Measurements from ENCODE around the gene CDH2. TPM values are rescaled to one million over a fixed set of nuclear protein-coding genes. Genes with fewer than 3 reads are reported as not detected.

The CDH2 gene
- total RNA-seq, 1 donor from 2014 or later, result 234 TPM

GRCh38 chr18:28086670-28087552, 90.0 kb downstream of the CDH2 start:
- Mint-ChIP-seq H3K9me3 (no peaks in the 10 kb centered on the region), H3K27me3 (ENCODE audit: low read depth) (no peaks in the 10 kb centered on the region), H3K4me1 (peaks cover 79% of the 10 kb centered on the region), H3K36me3 (ENCODE audit: low read depth) (no peaks in the 10 kb centered on the region), H3K27ac (ENCODE audit: unreplicated experiment) (peak overlapping the region; percentile 96), H3K4me3 (peak overlapping the region; percentile 54)
- no peak for TF ChIP-seq CTCF (conservative IDR thresholded peaks at IDR 0.05)
- DNase-seq (ENCODE audit: low read depth, low spot score), result no peak

GRCh38 chr18:28081516-28081915, 95.4 kb downstream of the CDH2 start:
- Mint-ChIP-seq H3K36me3 (ENCODE audit: low read depth) (no peaks in the 10 kb centered on the region), H3K27me3 (ENCODE audit: low read depth) (no peaks in the 10 kb centered on the region), H3K9me3 (no peaks in the 10 kb centered on the region), H3K4me3 (no peak overlapping the region), H3K4me1 (peaks cover 78% of the 10 kb centered on the region), H3K27ac (ENCODE audit: unreplicated experiment) (no peak overlapping the region)
- TF ChIP-seq CTCF (conservative IDR thresholded peaks at IDR 0.05), result no peak
- no peak for DNase-seq (ENCODE audit: low read depth, low spot score)

DNA sequence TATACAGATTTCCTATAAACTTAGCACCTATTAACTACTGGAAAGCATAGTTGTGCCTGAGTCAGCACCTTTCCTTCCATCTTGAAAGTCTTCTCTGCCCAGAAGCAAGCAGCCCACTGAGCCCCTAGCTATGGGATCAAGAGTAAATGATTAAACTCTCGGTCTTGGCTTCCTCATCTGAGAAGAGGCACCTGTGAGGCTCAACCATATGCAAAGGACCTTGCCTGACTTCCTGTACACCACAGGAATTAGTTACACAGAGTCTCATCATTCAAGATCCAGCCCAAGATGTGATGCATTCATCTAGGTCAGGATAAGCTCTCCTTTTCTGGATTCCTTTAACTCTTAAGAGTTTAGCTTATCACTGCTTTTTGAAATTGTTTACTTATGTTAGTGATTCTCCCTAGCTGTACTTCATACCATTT, 96.0 kb downstream of the CDH2 start:
- Mint-ChIP-seq H3K36me3 (ENCODE audit: low read depth) (no peaks in the 10 kb centered on the region), H3K4me3 (no peak overlapping the region), H3K27me3 (ENCODE audit: low read depth) (no peaks in the 10 kb centered on the region), H3K9me3 (no peaks in the 10 kb centered on the region), H3K27ac (ENCODE audit: unreplicated experiment) (no peak overlapping the region), H3K4me1 (peaks cover 76% of the 10 kb centered on the region)
- DNase-seq (ENCODE audit: low read depth, low spot score), result no peak
- no peak for TF ChIP-seq CTCF (conservative IDR thresholded peaks at IDR 0.05)

GRCh38 chr18:28079883-28080282, 97.0 kb downstream of the CDH2 start:
- Mint-ChIP-seq H3K36me3 (ENCODE audit: low read depth) (no peaks in the 10 kb centered on the region), H3K27me3 (ENCODE audit: low read depth) (no peaks in the 10 kb centered on the region), H3K4me1 (peaks cover 73% of the 10 kb centered on the region), H3K9me3 (no peaks in the 10 kb centered on the region), H3K4me3 (no peak overlapping the region), H3K27ac (ENCODE audit: unreplicated experiment) (no peak overlapping the region)
- no peak for DNase-seq (ENCODE audit: low read depth, low spot score)
- TF ChIP-seq CTCF (conservative IDR thresholded peaks at IDR 0.05), result no peak

DNA sequence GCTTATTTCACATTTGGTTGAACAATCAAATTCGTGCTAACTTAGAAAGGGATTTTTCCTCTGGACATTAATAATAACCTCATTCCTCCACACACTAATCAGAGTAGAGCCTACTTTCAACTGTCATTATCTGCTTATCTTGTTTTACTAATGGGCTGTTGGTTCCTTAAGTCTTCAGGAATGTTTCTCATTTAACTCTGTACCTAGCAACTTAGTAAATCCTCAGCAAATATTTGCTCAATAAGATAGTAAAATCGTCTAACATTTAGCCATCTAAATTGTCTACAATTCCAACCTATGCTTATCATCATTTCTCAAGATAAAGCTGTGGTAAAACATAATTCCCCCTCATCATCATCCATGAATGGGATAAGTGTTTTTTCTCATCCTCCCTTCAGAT, 98.1 kb downstream of the CDH2 start:
- no peak for DNase-seq (ENCODE audit: low read depth, low spot score)
- Mint-ChIP-seq H3K9me3 (no peaks in the 10 kb centered on the region), H3K36me3 (ENCODE audit: low read depth) (no peaks in the 10 kb centered on the region), H3K4me3 (no peak overlapping the region), H3K27ac (ENCODE audit: unreplicated experiment) (no peak overlapping the region), H3K27me3 (ENCODE audit: low read depth) (no peaks in the 10 kb centered on the region), H3K4me1 (peaks cover 64% of the 10 kb centered on the region)
- no peak for TF ChIP-seq CTCF (conservative IDR thresholded peaks at IDR 0.05)

All from neural crest cell (in vitro differentiated cells).